CD4-positive, alpha-beta T cell treated with Interleukin-17A for 1 hour (primary cell): ENCODE measurements around the gene WNT8B.

Experiments
- DNase-seq: peaks from one replicate; pipeline ENCODE4 v3.0.0-alpha.2; 2020

The WNT8B gene, protein sequence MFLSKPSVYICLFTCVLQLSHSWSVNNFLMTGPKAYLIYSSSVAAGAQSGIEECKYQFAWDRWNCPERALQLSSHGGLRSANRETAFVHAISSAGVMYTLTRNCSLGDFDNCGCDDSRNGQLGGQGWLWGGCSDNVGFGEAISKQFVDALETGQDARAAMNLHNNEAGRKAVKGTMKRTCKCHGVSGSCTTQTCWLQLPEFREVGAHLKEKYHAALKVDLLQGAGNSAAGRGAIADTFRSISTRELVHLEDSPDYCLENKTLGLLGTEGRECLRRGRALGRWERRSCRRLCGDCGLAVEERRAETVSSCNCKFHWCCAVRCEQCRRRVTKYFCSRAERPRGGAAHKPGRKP

DNA sequence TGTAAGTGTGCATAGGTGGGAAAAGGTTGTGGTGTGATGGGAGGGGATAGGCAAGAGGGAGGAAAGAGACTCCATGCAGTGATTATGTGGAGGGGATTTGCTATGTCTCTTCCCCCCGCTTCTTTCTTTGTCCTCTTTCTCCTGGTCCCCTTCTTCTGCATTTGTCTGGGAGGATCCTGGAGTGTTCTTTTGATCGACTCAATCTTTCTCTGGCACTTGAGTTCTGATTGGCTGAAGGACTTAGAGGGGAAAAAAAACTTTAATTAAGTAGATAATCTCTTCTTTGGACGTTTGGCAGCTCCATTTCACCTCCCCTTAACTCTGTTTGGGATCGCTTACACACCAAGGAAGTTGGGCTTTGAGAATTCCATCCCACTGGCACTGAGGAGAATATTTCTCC is at the start of gene WNT8B:
WNT8B (plus strand) TSS at position 301 of the 400 bp plus-strand sequence. CDS start 160 bp downstream, outside the sequence.
- no peak for DNase-seq

- DNase-seq = no peak
These were observed 49.6 kb upstream of the WNT8B start for GRCh38 chr10:100413173-100413572.

GRCh38 chr10:100419911-100420449 is 42.8 kb upstream of the WNT8B start:
- no peak for DNase-seq

DNA sequence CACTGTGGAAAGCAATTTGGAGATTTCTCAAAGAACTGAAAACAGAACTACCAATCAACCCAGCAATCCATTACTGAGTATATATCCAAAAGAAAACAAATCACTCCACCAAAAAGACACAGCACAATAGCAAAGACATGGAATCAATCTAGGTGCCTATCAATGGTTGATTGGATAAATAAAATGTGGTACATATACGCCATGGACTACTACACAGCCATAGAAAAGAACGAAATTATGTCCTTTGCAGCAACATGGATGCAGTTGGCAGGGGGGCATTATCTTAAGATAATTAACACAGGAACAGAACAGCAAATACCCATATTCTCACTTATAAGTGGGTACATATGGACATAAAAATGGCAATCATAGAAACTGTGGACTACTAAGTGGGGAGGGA is 35.4 kb upstream of the WNT8B start:
- DNase-seq = no peak

DNA sequence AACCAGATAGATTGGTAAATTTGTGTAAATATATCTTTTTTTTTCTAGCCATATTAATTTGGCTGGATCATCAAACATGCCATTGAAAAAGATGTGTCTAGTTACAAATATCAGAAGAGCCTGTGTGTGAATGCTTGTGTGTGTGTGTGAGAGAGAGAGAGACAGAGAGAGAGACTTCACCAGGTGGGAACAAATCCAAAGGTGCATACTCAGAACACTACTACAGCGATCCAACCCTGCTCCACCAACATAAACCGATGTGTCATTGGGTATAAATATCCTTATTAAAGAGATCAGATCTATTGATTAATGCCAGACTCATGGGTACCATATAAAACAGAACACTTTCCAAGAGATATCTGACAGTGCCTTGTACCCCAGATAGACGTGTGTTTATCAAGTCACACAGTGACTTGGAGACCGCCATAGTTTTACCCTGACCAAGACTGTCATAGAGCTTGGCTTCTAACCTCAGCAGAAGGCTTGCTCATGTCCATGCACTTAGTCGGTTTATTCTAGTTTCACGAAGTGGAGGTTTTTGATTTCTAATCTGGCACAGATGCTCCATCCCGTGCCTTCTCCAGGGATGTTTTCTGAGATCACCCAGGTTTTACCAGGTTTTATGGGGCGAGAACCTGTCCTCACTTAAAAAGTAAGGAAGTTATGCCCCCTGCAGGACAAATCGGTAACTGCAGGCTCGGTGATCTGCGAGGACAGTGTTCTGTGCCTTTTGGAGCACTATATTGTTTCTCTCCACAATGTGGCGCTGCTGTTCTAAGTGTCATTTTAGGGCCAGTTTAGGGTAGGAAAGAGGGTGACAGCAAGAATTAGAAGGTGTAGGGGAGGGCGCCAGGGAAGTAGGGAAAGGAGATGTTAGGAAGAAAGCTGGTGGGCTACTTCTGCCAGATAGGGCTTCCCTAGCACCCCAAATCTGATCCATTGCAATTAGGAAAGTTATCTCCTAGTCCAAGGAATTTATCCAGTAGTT is 29.3 kb upstream of the WNT8B start:
- DNase-seq = peak; percentile 95

- no peak for DNase-seq
These were observed 26.6 kb upstream of the WNT8B start for GRCh38 chr10:100436255-100436654.

- DNase-seq = no peak
These were observed 24.0 kb upstream of the WNT8B start for GRCh38 chr10:100438674-100439315.

DNA sequence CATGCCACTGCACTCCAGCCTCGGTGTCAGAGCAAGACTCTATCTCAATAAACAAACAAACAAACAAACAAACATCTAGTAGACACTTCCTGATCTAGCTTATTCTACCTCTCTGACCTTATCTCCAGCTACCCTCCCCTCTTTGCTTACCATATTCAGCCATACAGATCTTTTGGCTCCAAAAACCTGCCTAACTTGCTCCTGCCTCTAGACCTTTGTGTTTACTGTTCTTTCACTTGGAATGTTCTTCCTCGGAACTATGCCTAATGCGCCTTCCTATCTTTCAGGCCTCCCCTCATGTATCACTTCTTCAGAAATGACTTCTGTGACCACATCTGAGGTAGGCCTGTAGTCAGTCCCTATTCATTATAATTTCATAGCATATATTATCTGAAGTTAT is 20.3 kb upstream of the WNT8B start:
- no peak for DNase-seq

DNA sequence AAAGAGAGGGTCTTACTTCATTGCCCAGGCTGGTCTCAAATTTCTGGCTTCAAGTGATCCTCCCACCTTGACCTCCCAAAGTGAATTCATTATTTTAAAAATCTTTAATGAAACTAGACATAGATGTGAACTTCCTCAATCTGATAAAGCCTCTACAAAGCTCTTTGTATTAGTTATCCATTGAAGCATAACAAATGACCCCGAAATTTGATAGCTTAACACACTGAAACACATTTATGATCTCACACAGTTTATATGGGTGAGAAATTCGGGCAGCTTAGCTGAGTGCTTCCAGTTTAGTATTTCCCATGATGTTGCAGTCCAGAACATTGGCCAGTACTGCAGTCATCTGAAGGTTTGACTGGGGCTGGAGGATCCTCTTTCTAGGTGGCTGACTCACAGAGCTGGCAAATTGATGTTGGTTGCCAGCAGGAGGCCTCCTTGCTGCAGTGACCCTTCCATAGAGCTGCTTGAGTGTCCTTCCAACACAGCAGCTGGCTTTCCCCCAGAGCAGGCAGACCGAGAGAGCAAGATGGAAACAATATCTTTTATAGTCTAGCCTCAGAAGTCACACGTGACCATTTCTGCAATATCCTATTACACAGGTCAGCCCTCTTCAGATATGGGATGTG is 16.6 kb upstream of the WNT8B start:
- DNase-seq = no peak

DNA sequence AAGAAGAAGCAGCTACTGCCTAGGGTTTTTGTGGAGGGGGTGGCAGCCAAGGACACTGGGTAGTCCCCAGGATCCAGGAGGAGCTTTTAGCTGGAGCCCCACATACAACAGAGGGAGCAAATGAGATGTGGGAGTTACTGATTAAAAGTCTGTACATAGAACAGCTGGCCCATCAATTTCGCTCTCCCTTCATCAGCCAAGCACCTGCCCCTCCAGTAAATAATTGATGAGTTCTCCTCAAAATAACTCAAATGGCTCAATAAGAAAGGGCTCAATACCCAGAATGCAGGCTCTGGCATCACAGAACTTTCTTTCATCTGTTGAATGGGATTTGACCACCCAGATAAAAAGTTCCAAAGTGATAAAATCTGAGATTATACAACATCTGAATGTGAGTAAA is 15.1 kb upstream of the WNT8B start:
- no peak for DNase-seq

GRCh38 chr10:100448951-100449350 is 13.9 kb upstream of the WNT8B start:
- DNase-seq = no peak

- DNase-seq = no peak
These were observed 5.5 kb downstream of the WNT8B start for GRCh38 chr10:100468322-100468721.

- no peak for DNase-seq
These were observed 6.2 kb downstream of the WNT8B start for GRCh38 chr10:100468978-100469377.

DNA sequence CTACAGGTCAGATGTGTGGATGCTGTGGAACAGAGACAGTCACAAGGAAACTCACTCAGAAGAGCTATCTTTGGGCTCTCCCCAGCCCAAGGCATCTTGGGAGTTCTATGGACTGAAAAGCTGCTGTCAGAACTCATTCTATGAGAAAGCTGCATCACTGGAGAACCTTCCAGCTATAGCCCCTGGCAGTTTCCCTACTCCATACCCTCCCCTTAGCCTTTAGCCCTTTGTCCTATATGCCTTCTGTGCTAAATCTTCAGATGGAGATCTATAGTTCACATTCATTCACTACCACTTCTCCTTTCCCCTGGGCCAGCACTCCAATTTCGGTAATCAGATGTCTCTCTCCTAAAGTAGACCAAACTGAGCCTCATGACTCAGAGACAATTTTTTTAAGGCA is 6.9 kb downstream of the WNT8B start:
- DNase-seq = no peak

GRCh38 chr10:100470367-100470766 is 7.6 kb downstream of the WNT8B start:
- DNase-seq = no peak

DNA sequence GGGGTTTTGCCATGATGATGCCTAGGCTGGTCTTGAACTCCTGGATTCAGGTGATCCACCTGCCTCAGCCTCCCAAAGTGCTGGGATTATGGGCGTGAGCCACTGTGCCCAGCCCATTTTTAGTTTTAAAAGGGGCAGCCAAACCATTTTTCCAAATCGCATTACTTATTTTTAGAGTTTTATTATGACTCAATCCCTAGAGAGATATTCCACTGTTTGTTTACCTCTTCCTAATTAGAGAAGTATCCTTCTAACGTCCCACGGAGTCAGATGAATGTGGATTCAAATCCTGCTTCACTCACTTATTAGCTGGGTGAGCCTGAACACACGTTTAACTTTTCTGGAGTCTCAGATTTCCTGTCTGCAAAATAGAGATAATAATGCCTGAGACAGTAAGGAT is 15.2 kb downstream of the WNT8B start:
- DNase-seq = no peak

DNA sequence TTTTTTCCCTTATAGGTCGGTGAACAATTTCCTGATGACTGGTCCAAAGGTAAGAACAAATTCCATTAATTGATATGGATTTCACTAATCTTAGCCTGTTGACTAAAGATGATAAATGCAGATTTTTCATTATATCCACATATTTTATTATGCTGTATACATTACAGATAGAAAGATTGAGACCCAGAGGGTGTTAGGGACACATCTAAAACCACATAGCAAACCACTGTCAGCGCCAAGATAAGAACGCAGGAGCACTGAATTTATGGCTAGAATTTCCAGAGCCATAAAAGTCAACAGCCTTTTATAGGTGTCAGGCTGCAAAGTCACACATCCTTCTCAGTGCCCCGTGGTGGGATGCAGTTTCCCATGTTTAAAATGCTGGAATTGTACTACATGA is 16.2 kb downstream of the WNT8B start:
- DNase-seq = no peak

- no peak for DNase-seq
These were observed 17.2 kb downstream of the WNT8B start for GRCh38 chr10:100480002-100480401.

DNA sequence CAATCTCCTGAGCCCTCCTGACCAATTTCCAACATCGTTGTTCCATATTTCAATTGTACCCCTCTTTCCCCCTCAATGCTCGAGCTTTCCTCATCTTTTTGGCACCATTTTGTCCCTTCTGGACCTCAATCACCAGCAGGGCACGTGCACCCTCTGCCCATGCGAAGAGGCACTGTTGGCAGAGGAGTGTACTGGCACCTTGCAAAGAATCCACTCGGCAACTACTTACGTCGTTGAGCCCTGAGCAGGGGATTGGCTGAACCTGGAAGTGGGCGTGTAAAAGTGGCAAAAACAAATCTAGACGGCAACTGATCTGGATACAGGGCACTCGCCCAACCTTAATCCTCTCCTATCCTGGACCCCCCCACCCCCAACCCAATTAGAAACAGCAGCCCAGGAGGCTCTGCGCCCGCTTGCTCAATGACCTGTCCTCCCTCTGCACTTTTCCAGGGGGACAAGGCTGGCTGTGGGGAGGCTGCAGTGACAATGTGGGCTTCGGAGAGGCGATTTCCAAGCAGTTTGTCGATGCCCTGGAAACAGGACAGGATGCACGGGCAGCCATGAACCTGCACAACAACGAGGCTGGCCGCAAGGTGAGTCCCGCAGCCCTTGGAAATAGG is 18.8 kb downstream of the WNT8B start:
- peak; percentile 96 for DNase-seq

DNA sequence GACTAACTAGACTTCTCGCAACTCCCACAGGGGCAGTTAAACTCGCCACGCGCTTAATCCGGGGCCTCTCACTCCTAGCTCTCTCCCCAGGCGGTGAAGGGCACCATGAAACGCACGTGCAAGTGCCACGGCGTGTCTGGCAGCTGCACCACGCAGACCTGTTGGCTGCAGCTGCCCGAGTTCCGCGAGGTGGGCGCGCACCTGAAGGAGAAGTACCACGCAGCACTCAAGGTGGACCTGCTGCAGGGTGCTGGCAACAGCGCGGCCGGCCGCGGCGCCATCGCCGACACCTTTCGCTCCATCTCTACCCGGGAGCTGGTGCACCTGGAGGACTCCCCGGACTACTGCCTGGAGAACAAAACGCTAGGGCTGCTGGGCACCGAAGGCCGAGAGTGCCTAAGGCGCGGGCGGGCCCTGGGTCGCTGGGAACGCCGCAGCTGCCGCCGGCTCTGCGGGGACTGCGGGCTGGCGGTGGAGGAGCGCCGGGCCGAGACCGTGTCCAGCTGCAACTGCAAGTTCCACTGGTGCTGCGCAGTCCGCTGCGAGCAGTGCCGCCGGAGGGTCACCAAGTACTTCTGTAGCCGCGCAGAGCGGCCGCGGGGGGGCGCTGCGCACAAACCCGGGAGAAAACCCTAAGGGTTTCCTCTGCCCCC is 19.5 kb downstream of the WNT8B start:
- peak; percentile 69 for DNase-seq

- no peak for DNase-seq
These were observed 20.0 kb downstream of the WNT8B start for GRCh38 chr10:100482834-100483185.
